Umbilical cord (tissue), 2 donors: ENCODE results near the gene NUFIP1. TPM values are rescaled to one million over a fixed set of nuclear protein-coding genes. Genes with fewer than 3 reads are reported as not detected.
"Not testable (repeated sequence)": the region's sequence is repeated elsewhere in the genome, so short reads cannot be mapped to it uniquely, and the experiment has no call there.

ENCODE experiments used
- DNase-seq: peaks from one replicate; pipeline ENCODE4 v3.0.0-alpha.2; 2015; ENCODE audit warnings: low spot score
- total RNA-seq: library from RNA; depleted of rRNA; stranded (reverse); fragments of >200 nt; gene quantifications from one replicate; pipeline ENCODE4 v1.2.3, GENCODE V29; 2014; ENCODE audit warnings: low replicate concordance; ENCODE audit not compliant: insufficient read depth

NUFIP1 gene
- total RNA-seq, 1 donor from 2014 or later = 7.0 TPM

DNA sequence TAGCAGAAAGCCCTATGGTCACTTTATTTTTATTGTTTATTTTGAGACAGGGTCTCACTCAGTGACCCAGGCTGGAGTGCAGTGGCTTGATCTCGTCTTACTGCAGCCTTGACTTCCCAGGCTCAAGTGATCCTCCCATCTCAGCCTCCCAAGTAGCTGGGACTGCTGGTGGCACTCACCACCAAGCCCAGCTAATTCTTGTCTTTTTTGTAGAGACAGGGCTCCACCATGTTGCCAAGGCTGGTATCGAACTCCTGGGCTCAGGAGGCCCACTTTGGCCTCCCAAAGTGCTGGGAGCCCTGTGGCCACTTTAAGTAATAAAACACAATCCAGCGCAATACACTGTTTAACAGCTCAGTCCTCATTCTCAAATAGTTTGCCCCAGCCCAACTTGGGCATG is 69.3 kb downstream of the NUFIP1 start:
- DNase-seq = no peak

DNA sequence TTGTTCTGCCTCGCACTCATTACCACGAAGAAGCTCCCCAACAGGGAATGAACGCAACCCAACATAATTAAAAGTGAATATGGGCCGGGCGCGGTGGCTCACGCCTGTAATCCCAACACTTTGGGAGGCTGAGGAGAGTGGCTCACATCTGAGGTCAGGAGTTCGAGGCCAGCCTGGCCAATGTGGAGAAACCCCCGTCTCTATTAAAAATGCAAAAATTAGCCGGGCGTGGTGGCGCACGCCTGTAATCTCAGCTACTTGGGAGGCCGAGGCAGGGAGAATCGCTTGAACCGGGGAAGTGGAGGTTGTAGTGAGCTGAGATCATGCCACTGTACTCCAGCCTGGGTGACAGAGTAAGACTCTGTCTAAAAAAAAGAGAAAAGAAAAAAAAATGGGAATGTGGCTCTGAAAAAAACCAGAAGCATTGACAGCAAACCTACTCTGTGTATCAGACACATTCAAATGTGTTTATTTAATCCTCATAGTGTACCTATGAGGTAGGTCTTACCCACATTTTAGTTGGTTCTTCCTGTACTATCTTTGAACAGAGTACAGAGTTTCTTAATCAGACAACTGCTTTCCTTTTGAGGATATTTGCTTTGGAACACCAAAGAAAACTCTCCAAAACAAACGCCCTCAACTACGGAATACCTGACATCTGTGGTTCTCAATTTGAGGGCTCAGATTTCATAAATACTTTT is 70.0 kb downstream of the NUFIP1 start:
- no peak for DNase-seq

DNA sequence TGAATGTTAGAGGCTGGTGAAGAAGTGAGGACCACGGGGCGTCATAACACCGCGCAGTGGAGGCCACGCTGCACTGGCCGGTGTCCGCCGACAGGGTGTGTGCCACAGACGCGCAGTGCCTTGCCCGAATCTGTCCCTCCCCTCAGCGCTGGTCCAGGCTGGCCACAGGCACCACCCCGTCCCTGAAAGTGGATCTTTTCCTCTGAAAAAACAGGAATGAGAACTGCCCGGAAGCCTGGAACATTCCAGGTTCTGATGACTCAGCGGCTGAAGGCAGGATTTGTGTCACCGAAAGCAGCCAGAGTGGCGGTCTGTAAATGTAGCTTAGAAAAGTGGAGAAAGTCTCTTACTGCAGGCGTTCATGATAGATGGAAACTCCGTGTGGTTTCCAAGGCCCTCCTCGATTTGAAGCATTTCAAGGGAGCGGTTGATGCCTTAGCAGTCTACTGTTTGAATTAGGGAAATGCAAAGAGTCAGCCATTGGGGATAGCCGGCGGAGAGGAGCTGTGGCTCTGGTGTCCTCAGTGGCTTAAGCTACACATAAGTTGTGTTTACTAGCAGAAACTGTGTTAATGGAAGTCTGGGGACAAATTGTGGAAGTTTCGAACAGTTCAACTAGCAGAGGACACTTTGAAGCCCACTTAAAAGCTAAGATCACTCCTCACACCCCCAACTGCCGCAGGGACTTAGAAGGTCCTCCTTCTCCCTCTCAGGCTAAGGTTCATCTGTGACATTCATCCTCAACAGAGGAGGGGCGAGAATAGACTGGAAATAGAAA is 70.8 kb downstream of the NUFIP1 start:
- peak; percentile 97 for DNase-seq

DNA sequence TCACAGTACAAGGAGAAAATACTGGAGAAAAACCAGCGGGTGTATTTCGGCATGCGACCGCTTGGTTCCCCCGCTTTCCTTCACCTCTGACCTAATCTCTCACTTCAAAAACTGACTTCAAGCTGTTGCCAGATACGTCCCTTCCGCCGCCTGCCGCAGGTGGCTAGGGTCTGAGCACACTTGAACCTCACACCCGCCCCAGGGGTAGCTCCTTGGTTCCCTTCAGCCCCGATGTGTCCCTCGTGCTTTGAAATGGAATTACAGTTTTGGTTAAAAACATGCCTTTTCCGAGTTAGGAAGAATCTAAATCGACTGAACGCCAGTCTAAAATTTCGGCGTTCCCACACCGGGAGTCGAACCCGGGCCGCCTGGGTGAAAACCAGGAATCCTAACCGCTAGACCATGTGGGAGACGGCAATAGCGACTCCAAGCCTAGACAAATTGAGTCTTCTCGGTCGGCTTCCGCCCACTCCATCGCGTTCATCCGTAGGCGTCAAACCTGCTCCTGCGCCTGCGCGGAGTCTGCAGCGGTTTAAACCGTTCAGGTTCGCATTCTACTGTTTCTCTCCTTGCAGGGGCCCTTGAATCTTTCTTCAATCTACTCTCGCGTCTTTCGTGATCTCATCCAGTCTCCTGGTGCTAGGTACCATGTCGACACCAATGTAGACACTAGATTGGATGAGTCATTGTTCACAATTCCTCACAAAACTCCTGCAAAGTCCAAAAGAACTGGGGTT is 71.5 kb downstream of the NUFIP1 start:
- DNase-seq = peak; percentile 99

DNA sequence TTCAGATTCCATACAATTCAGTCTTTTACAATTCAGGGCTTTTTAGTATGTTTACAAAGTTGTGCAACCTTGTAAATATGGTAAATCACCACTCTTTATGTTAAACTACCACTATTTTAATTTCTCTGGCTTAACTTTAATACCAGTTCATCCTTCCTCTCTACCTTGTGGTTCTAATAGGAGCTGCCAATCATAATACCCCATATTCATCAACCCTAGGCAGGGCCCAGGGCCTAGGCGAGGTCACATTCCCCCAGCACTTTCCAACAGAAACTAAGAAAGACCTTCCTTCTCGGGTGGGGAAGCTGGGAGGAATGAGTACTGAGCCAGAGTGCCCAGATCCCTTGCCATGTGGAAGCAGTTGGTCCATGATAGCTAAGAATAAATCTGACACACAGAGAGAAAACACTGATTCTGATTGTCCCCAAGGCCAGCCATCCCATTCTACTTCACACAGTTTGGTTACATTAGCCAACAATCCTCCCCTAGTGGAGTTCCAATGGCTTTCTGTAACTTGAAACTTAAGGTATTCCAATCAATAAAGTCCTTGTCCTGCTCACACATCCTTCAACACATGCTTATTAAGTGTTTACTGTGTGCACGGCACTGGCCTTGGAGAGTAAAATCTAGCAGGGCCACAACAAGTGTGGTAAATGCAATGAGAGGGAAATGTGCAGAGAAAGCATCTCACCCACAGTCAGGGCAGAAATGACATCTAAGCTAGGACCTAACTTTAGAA is 76.8 kb downstream of the NUFIP1 start:
- DNase-seq = no peak

DNA sequence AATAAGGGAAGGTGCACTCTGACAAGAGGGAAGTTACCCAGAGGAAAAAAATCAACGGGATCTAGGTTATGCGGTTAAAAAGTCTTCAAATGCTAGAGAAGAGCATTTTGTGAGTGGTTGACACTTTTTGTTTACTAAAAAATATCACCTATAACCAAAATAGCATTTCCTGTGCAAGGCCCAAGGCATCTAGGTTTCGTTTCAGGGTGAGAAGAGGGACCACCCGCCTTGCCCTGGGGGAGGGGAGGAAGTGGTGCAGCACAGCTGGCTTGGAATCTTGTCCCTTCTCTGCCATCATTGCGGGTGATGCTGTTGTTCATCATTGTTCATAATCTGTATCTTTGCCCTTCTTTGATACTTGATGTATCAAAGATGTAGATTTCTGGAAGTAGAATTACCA is 80.6 kb downstream of the NUFIP1 start:
- no peak for DNase-seq

DNA sequence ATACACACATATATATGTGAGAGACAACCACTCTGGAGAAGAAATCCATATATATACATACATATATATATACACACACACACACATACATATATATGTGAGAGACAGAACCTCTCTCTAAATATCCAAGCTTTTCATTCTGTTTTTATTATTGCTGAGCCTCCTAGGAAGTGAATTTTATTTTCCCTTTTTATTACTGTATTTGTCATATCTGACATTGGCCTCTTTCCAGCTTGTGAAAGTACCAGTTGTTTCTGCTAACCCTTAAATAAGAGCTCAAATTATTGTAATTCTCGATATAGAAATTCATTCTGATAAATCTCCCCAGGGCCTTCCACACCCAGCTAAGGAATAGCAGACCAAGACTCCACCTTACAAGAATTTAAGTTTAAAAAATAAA is 81.0 kb downstream of the NUFIP1 start:
- DNase-seq = no peak

DNA sequence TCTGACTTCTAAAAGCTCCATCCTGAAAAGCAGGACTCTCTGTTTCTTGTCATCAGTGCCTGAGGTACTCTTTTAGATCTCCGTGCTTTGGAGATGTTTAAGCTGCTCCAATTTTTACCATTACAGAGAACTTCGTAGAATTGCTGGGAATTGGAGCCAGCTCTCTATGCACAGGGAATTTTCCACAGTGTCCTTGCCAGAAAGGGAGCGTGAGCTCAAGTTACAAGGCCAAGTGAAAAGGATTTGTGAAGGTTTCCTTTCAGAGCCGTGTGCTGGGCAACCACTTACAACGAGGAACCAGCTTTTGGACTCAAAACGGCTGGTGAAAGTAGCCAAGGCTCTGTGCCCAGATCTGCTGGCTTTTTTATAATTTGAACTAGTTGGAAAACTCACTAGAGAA is 82.6 kb downstream of the NUFIP1 start:
- DNase-seq = peak; percentile 90

DNA sequence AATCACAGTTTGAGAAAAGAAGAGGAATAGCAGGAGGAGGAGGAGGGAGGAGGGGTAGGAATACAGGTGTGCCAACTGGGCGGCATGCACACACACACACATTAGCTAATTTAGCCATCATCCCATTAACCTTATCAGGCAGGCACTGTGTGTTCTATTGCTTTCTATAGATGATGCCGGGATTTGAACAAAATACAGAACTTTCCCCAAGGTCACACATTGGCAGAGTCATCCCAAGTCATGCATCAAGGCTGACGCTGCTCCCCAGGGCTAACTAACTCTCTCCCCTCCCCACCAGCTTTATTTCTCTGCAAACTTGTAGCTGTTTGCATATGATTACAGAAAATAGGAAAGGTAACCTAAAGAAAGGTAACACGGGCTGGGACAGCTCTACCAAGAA is 83.0 kb downstream of the NUFIP1 start:
- DNase-seq = no peak

DNA sequence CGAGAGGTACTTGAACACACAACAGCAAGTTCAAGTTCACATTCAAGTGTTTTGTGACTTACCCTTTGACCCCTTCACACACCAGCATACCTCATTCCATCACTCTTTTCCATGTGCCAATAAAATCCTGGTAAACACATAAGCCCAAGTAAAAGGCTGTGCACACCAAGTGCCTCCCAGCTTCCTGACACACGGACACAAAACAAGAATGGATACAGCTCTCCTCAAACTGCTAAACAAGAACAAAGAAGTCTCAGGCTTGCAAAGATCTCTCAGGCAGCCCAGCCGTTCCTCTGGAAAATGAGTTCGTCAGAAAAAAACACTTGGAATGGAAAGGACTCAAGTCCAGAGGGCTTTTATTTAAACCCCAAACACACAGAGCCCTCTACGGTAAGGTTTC is 83.7 kb downstream of the NUFIP1 start:
- no peak for DNase-seq

DNA sequence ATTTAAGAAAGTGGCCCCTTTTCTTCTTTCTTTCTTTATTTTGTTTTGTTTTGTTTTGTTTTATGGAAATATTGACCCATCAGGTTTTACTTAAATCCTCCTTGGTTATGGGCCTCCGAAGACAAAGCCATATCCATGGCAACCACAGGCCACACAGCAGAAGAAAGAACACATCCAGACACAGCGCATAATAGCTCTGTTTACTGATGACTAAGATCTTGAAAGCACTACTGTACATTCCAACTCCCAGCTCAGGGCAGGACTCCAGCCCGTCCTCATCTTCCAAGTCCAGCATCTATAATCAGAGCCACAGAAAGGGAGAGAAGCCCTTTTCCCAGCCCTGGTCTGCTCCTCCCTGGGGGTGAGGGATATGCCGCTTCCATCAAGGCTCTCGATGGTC is 84.3 kb downstream of the NUFIP1 start:
- DNase-seq = peak; percentile 94

DNA sequence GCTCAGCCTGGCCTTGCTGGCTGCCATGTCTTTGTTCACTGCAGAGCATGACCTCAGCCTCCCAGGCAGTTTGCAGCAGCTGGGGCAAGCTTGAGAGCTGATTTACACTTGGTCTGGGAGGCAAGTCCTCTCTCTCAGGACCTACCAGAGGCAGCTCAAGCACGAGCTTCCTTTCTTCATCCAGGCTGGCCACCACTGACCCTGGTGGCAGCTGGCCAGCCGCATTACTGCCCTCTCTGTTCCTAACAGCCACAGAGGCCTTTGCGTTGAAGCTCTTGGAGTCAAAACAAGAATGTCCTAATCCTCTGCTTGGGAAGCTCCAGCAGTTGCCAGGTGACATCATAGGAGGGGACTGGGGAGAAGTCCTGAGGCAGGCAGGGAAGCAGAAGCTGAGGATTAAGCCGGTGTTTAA is 85.7 kb downstream of the NUFIP1 start:
- DNase-seq = peak; percentile 98

DNA sequence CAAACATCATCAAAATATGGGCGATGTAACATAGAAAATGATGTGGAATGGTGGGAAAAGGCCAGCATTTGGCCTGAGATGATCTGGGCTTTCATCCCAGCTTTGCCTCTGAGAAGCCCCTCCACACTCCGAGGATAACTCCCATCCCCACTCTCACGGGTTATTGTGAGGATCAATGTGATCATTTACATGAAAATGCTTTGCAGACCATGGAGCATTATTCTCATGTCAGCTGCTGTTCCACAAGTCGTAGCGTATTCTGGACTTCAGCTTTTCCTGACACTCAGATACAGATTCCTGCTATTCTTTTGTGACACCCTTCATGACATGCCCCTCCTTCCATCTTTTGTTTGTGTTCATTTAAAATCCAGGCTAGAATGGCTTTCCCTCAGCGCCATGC is 86.5 kb downstream of the NUFIP1 start:
- DNase-seq = no peak

DNA sequence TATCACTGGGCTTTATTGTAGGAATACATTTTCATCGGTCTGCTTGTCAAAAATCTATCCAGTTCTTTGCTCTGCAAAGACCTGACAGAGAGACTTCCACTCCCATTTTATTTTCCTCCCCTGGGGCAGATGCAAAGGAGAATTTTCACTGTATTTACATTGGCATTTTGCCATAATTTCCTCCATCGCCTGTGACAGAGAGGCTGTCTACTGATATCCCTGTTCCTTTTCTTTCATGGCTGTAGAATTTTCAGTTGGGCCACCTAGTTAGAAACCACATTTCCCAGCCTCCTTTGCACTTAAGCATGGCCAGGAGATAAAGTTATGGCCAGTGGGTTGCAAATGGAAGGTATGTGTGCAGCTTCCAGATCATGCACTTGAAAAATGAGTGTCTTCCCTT is 89.3 kb downstream of the NUFIP1 start:
- DNase-seq = no peak

DNA sequence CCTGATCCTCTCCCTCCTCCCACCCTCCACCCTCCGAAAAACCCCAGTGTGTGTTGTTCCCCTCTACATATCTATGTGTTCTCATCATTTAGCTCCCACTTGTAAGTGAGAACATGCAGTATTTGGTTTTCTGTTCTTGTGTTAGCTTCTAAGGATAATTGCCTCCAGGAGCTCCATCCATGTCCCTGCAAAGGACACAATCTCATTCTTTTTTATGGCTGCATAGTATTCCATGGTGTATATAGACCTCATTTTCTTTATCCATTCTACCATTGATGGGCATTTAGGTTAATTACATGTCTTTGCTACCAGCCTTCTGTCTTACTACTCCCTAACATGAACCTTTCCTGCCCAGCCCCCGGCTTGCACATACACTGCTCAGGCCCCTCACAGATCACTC is 91.0 kb downstream of the NUFIP1 start:
- not testable (repeated sequence) for DNase-seq

DNA sequence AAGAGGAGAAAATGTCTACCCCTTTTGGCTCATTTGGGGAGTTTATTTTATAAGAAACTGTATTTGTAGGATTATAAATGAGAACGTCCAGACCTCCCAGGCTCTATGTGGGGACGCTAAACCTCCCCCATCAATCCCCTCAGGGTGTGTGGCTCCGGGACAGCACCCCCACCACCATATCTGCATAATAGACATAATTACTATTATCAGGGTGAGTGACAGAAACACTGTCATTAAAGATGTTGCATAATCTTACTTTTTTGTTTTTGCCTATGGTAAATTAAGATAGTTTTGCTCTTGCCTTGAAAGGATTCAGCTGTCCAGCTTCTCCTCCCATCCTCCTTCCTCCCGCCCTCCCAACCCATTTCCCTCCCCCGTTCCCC is 93.3 kb downstream of the NUFIP1 start:
- no peak for DNase-seq

DNA sequence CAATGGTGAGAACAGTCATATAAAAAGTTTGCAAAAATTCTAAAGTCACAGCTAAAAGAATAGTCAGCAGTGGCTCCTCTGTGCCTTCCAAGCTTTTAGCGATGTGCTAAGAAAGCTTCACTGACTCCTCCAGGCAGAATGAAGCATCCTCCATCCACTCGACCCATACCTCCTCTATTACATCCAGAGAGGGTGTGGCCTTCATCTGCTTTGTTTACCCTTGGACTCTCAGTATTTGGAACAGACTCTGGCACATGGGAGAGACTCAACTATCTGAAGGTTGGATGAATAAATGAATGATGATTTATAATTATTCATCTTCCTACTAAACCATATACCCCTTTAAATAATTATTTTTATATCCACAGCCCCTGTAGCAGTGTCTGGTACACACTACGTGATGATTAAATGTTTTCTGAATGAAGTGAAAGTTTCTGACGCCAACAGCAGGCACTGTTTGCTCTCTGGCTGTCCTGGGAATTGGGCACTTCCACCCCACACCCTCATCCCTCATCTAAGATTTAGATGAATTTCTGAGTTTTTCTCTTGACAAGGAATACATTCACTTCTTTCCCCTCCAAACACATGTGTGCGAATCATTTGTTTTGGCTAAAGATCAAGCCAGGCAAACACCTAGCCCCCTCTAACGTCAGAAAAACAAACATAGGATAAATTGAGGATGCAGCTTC is 93.9 kb downstream of the NUFIP1 start:
- no peak for DNase-seq

DNA sequence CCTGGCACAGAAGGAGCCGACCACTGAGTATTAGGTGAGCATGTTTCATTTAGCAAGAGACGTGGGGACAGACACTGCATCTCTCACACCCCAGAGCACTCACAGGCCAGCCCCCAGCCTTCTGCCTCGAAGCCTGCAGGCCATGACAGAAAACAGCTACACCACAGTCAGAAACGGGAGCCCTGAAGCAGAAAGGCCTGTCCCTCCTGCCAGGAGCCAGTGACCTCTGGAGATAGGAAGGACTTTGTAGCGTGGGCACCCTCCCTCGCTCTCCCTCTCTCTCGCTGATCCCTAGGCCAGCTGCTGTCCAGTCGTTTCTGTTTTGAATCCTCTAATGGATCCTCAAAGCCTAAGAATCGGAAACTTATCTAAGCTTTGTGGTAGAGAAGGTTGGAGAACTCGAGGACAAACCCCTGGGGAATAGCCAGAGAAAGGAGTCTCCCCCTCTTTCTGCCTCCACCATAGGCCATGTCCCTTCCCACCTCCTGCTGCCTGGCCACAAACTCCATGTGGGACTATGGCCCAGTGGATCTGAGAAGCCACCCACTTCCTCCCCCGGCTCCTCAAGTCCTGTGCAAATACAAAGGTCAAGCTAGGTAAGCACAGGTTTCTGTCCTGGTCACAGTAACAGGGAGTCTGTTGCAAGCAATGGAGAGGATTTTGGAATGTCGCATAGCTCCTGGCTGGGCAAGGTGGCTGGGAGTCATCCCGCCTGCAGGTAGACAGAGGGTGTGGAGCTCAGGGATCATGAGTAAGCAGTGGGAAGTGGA is 95.1 kb downstream of the NUFIP1 start:
- peak; percentile 59 for DNase-seq
